GM12878 (cell line): ENCODE results near the gene KLB. TPM values are rescaled to one million over a fixed set of nuclear protein-coding genes. Genes with fewer than 3 reads are reported as not detected.

Source experiments
- CUX1 ChIP-seq: IDR thresholded peaks from 2 replicates; pipeline ENCODE4 v1.6.1; 2012; ENCODE audit warnings: improper control_type of control experiment, low read depth, low read length; ENCODE audit not compliant: insufficient replicate concordance
- ZBTB40 ChIP-seq: fragments of 450-650 bp; IDR thresholded peaks from 2 replicates; pipeline ENCODE4 v1.6.1; 2016; ENCODE audit warnings: mild to moderate bottlenecking, moderate library complexity, borderline replicate concordance
- ZSCAN29 ChIP-seq: fragments of 450-650 bp; IDR thresholded peaks from 2 replicates; pipeline ENCODE4 v1.6.1; 2017; ENCODE audit warnings: mild to moderate bottlenecking, moderate library complexity
- polyA plus RNA-seq, 11 experiments: library from polyadenylated mRNA; depleted of rRNA in 4 of 11; unstranded in 6 of 11; stranded (reverse) in 5 of 11; fragments of >200 nt; fragmentation: Nextera tagmentation in 4 of 11; fragmentation: Illumina TruSeq in 1 of 11; extraction: Ambion mirVana in 4 of 11; extraction: Trizol in 1 of 11; gene quantifications; 1 replicate in 1 of 11; 2 replicates in 10 of 11; pipeline versions ENCODE4 v1.2.1 to v1.2.3, GENCODE V29; 2011 to 2016; ENCODE audit warnings: inconsistent platforms in 2 of 11, missing spikeins in 2 of 11, low read depth in 1 of 11
- total RNA-seq, 4 experiments: library from RNA; depleted of rRNA in 3 of 4; stranded (reverse); fragments of >200 nt in 3 of 4; fragmentation: Illumina TruSeq in 1 of 4; extraction: Trizol in 1 of 4; gene quantifications; 2 replicates each; pipeline versions ENCODE4 v1.2.1 to v1.2.3, GENCODE V29; 2013 to 2021
- TF ChIP-seq, protein P1 (sequence below): IDR thresholded peaks from 2 replicates; pipeline ENCODE4 v1.6.1; 2011; ENCODE audit warnings: low read depth, mild to moderate bottlenecking, low read length, moderate library complexity, borderline replicate concordance; ENCODE audit errors: extremely low read depth
- TF ChIP-seq, protein P2 (sequence below): fragments of 450-650 bp; IDR thresholded peaks from 2 replicates; pipeline ENCODE4 v1.6.1; 2016; ENCODE audit warnings: mild to moderate bottlenecking

Gene KLB
- total and polyA plus RNA-seq, 10 of the 15 experiments (the other 5 are each of a cell fraction or from before 2014, with no cell fraction given): under 0.01 to 0.13 (median 0.04) TPM; not detected in 1

GRCh38 chr4:39427520-39428114, 20.9 kb downstream of the KLB start (continued):
- no peak for TF ChIP-seq ZBTB40
- no peak for TF ChIP-seq ZSCAN29
- TF ChIP-seq, protein P1, sequence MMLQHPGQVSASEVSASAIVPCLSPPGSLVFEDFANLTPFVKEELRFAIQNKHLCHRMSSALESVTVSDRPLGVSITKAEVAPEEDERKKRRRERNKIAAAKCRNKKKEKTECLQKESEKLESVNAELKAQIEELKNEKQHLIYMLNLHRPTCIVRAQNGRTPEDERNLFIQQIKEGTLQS: no peak
- TF ChIP-seq CUX1: no peak
- TF ChIP-seq, protein P2, sequence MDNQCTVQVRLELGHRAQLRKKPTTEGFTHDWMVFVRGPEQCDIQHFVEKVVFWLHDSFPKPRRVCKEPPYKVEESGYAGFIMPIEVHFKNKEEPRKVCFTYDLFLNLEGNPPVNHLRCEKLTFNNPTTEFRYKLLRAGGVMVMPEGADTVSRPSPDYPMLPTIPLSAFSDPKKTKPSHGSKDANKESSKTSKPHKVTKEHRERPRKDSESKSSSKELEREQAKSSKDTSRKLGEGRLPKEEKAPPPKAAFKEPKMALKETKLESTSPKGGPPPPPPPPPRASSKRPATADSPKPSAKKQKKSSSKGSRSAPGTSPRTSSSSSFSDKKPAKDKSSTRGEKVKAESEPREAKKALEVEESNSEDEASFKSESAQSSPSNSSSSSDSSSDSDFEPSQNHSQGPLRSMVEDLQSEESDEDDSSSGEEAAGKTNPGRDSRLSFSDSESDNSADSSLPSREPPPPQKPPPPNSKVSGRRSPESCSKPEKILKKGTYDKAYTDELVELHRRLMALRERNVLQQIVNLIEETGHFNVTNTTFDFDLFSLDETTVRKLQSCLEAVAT: no peak
